GM19025 (cell line): ENCODE results near the gene STS.
"Not testable (repeated sequence)": the region's sequence is repeated elsewhere in the genome, so short reads cannot be mapped to it uniquely, and the experiment has no call there.

Experiments
- ATAC-seq: cut with Tn5 transposase; IDR thresholded peaks from one replicate; pipeline ENCODE4 v1.9.1; 2021; ENCODE audit warnings: mild to moderate bottlenecking, low read depth, moderate library complexity; ENCODE audit not compliant: unreplicated experiment

Gene STS

DNA sequence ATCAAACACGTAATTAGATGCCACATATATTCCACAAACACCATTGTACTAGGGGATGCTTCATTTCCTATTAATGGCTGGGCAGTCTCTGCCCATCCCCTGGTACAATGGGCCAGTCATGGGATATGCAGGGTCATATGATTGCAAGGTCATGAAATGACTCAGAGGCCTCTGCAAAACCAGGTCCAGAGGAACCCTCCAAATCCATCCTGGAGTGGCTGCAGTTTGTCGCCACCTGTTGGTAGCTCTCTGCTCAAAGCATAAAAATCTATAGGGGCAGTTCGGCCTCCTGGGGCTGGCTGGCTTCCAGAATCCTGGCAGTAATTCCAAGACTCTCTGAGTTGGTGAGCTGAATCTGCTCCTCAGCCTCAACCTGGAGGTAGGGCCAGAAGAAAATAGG, 23.4 kb downstream of the STS start:
- no peak for ATAC-seq

DNA sequence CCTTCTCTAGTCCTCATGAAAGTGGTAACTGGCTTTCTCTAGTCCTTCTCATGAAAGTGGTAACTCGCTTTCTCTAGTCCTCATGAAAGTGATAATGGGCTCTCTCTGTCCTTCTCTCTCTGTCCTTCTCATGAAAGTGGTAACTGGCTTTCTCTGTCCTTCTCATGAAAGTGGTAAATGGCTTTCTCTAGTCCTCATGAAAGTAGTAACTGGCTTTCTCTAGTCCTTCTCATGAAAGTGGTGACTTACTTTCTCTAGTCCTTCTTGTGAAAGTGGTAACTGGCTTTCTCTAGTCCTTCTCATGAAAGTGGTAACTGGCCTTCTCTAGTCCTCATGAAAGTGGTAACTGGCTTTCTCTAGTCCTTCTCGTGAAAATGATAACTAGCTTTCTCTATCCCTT, 31.3 kb downstream of the STS start:
- ATAC-seq: not testable (repeated sequence)

DNA sequence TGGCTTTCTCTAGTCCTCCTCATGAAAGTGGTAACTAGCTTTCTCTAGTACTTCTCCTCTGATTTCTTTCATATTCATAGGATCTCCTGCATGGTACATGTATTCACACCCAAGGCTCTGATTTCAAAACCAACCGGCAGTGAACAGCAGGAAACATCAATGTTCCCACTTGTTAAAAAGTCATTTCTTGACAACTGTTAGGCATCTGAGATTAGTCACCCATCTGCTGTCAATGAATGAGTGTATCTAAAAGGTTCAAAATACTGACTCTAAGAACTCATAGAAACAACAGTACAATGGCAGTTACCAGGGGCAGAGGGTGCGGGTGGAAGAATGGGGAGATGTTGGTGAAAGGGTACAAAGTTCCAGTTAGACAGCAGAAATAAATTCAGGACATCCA, 31.9 kb downstream of the STS start:
- no peak for ATAC-seq

DNA sequence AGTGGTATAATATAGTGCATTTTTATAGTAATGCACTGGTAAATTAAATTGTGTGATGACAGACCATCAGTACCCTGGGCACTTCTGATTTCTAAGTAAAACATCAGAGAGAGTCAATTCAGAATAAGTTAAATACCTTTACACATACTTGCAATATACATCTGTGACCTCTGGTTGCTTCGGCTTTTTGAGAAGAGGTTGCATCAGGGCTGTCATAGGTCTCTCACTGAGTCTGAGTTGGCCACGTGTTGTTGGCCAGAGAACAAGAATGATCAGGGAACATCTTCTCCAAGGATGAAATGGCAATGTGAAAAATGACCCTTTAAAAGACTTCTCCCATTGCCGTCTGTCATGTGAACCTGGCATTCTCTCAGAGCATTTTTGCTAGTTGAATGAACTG, 37.3 kb downstream of the STS start:
- ATAC-seq: no peak

DNA sequence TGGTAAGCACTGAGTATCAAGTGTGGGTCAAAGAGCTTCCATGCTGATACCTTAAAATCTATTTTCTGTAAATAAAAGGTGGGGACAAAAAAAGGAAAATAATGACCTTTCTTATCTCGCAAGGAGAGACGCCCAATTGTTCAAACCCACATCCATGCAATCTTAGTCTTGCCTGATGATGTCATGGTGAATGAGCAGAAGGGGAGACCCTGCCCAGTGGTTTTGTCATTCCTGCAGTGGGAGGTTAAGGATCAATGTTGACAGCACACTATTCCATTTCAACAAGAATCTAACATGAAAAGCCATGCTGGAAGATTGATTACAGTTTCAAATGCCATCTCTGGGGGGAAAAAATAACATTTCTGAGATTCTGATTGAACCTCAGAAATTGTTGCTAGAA, 41.2 kb downstream of the STS start:
- no peak for ATAC-seq

DNA sequence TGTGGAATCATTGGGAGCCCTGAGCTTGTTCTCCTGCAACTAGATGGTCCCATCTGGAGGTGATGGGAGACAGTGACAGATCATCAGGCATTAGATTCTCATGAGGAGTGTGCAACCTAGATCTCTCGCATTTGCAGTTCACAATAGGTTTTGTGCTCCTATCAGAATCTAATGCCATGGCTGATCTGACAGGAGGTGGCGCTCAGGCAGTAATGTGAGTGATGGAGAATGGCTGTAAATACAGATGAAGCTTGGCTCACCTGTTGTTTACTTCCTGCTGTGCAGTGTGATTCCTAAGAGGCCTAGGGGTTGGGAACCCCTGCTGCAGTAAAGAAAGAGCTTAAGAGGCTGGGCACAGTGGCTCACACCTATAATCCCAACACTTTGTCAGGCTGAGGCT, 42.6 kb downstream of the STS start:
- ATAC-seq: no peak

DNA sequence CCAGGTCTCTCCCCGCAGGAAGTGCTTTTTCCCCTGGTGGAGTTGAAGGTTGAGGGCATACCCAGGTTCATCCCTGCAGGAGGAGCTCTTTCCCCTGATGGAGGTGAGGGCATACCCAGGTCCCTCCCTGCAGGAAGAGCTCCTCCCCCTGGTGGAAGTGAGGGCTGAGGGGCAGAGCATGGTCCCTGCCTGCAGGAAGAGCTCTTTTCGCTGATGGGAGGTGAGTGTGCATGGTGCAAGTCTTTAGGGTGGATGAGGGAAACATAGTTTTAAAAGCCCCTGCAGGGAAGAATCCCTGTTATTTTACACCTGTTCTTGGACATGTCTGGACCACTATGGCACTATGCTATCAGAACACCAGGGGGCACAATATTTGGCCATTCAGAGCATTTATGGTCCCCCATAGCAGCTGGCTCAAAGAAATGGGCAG, 44.2 kb downstream of the STS start:
- ATAC-seq: no peak

DNA sequence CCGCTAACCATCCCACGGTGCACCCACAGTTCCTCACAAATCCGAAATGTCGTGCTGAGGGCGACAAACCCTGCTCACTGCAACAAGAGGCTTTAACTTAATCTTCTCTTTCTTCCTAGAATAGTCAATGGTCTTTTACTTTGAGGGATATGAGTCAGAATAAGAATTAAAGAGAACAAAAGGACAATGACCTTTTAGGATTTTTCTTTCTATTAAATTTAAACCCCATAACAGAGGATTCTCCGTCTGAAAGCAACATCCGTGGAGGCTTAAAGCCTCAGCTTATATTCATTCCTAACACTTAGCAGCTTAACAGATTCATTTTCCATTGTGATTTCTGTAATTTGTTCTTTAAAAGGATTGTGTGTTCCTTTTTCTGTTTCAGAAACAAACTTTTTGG, 45.4 kb downstream of the STS start:
- no peak for ATAC-seq

DNA sequence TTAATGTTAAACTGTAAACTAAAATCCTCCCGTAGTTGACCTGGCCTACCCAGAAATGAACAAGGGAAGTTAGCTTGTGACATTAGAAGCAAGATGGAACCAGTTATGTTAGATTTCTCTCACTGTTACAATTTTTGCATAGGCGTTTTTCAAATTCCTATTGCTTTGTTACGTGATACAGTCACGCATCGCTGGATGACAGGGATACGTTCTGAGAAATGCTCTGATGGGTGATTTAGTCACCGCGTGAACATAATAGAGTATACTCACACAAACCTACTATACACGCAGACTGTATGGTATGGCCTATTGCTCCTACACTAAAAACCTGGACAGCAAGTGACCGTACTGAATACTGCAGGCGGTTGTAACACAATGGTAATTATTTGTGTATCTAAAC, 47.1 kb downstream of the STS start:
- ATAC-seq: no peak
